IPS-NIHi7 (cell line): ENCODE results near the gene FAM89A.
A peak's percentile ranks its signal among the peaks of the same experiment; 100 is the strongest.
"Not testable (repeated sequence)": the region's sequence is repeated elsewhere in the genome, so short reads cannot be mapped to it uniquely, and the experiment has no call there.

Experiments used
- DNase-seq: peaks from one replicate; pipeline ENCODE4 v3.0.0; 2012; ENCODE audit warnings: mixed read lengths; ENCODE audit errors: extremely low spot score

FAM89A gene

GRCh38 chr1:230994860-230995259, 45.2 kb downstream of the FAM89A start:
- no peak for DNase-seq

DNA sequence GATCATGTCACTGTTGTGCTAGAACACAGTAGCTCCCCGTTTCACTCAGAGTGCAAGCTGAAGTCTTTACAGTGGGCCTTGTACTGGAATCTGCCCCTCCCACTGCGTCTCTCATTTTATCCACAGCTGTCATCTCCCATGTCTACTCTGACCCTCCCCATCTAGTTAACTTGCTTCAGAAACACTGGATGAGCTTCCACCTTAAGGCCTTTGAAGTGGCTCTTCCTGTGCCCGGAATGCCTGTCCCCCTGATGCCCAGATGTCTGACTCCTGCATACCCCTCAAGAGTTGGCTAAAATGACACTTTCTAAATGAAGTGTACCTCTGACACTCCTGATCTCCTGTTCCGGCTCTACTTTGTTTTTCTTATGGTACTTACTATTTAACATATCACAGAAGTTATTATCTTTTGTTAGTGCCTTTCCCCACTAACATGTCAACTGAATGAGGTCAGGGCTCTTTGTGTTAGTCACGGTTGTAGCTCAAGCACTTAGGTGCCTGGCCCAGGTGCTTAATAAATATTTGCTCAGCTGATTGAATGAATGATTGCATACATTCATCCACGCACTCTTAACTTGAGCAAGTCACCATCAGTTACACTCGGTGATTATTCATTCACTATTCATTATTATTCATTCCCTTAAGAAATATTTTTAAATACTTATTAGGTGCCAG, 47.8 kb downstream of the FAM89A start:
- DNase-seq = no peak

- no peak for DNase-seq
These were observed 52.6 kb downstream of the FAM89A start for GRCh38 chr1:230987448-230987847.

DNA sequence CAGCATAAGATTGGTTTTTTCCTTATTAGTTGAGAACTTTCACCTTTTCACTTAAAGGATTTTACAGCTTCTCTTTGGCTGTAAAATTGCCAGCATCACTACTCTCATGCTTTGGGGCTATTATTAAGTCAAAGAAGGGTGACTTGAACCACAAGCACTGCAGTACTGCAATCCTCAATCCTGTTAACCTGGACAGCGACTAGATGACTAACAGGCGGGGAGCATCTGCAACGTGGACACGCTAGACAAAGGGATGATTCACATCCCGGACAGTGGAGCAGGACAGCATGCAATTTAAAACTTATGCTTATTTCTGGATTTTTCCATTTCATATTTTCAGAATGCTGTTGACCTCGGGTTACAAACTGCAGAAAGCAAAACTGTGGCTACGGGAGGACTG, 53.1 kb downstream of the FAM89A start:
- no peak for DNase-seq

DNA sequence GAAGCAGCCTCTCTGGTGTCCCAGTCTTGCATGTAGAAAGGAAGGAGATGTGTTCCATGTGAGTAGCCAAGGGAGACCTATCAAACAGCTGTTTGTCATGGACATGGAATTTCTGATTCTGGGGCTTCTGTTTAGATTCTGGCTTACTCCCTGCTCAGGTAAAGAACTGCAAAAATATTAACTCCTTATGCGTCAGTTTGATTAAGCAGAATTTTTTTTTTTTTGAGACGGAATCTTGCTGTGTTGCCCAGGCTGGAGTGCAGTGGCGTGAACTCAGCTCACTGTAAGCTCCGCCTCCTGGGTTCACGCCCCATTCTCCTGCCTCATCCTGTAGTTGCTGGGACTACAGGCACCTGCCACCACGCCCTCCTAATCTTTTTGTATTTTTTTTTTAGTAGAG, 54.3 kb downstream of the FAM89A start:
- DNase-seq = no peak

GRCh38 chr1:230984622-230985515, 55.2 kb downstream of the FAM89A start:
- DNase-seq = not testable (repeated sequence)

GRCh38 chr1:230983811-230984210, 56.2 kb downstream of the FAM89A start:
- DNase-seq = no peak

- no peak for DNase-seq
These were observed 57.4 kb downstream of the FAM89A start for GRCh38 chr1:230982696-230983095.

GRCh38 chr1:230979952-230980351, 60.1 kb downstream of the FAM89A start:
- DNase-seq = no peak

DNA sequence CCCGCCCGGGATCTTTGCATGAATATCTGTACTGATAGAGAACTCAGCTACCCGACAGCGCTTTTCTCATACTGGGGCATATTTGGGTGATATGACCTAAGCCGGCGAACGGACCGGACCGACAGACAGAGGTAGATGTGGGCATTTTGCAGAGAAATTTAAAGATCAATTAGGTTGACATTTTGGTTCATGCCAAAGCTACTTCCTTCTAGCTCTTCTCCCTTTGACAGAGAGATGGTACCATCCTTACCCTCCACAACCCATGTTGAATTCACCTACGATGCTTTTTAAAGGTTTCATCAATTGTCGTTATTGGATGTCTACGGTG, 60.7 kb downstream of the FAM89A start:
- no peak for DNase-seq

DNA sequence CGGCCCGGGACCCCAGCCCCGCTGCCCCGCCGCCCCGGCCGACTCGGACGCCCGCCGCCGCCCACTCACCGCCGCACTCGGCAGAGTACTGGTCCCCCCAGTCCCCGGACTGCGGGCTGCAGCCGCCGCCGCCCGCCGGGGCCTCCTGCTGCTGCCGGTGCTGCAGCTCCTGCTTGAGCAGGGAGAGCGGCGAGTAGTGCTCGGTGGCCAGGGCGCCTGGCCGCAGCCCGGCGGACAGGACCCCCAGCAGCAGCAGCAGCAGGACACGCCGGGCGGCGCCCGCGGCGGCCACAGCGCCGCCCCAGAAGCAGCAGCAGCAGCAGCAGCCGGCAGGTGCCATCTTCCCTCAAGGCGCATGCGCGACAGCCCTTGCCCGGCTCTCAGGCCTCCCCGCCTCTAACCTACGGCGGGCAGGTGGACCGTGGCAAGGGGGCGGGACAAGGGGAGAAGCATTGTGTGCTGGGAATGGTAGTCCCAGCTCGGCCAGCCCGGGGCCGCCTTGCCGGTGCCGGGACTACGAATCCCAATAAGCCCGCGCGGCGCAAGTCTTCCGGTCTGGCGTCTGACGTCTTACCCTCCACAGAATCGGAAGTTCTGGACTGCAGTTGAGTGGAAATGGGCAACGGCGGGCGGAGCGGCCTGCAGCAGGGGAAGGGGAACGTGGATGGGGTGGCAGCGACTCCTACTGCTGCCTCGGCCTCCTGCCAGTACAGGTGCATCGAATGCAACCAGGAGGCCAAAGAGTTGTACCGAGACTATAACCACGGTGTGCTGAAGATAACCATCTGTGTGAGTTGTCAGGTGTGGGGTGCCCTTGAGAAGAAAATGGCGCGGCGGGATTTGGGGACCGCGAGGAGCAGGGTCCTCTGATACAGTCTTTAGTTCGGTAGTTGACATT, 61.3 kb downstream of the FAM89A start, which contains the start of the genes ARV1 and TTC13:
Gene ARV1 (plus strand): TSS at position 604 of the 898 bp plus-strand sequence. CDS start 12 bp downstream, at position 616.
Gene TTC13 (minus strand): TSS at position 371 of the 898 bp plus-strand sequence. CDS start 31 bp downstream, at position 340.
- DNase-seq = peak; percentile 100

DNA sequence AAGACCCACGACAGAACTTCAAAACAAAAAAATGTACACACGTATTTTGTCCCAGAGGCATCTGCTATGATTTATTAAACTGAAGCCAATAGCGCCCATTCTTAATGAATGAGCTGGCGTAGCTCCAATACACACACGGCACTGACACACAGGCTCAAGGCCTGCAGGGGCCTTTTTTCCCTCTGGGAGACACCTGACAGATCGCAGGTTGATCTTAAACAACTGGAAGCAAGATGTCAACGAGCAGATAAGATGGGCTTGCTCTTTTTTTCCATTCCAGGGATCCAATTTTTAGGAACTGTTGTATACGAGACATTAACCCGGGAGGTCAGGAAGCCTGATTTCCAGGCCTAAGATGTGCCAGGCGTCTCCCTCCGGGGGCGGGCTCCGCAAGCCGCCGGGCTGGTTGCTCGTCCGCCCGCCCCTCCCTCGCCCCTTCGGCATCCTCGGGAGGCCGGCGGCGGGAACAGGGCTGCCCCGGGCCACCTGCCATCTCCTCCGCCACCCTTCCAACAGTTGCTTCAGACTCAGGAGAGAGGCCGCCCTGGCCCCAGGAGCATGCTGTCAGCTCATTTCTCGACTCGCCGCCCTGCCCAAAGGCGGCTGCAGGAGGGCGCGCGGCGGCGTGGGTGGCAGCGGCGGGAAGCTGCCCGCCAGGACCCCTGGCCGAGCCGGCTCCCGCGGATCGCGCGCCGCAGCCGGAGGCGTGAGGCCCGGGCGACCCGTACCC, 62.1 kb downstream of the FAM89A start:
- peak; percentile 53 for DNase-seq

DNA sequence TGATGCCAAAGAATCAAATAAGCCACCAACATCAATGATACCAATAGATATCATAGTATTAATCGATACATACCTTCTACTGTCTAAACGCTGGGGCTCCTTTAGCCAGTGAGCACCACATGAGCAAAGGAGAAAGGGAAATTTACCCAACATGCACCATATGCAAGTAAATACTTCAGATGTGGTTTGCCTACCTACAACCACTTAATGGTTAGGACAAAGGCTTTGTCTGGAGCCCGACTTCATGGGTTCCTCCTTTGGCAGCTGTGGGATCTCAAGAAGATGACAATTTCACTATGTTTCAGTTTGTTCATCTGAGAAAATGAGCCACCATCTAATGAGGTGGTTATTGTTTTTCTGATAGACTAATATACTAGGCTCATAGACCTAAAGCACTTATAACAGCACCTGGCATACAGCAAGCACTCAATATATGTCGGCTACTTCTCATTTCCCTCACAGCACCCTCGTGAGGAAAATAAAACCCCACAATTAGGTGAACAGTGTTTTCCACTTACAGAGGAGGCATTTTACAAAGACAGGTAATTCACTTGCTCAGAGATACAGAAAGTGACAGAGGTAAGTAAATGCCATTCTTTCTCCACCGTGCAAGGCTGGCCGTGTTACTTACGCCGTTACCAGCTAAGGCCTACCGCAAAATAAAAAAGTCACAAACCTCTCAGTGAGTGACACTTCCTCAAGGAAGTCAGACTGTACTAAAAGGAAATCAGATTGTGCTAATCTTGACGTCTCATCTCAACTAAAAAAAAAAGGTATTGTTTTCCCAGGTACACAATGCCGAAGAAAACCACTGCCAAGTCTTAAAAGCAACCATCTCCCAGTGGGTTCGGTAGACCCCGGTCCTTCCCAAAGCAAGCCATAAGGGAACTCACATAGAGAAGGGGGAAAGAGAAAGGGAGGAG, 63.0 kb downstream of the FAM89A start:
- no peak for DNase-seq

- no peak for DNase-seq
These were observed 63.7 kb downstream of the FAM89A start for GRCh38 chr1:230976360-230976759.

GRCh38 chr1:230975636-230976035, 64.4 kb downstream of the FAM89A start:
- DNase-seq = no peak

DNA sequence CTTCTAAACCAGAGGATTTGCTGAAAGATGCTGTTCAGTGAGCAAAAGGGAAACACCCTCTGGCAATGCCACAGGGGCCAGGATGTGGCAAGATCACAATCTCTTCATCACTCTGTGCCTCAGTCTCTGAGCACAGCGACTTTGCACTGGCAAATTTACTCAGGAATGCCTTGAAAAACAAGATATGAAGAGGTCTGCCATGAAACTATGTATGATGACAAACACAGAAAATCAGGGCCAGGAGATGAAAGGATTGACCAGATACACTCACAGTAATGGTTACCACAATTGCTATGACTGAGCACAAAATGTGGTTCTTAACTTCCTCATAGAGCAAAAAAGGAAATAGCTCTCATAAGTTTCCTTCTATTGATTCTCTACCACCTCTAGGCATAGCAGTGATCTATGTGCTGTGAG, 67.2 kb downstream of the FAM89A start:
- no peak for DNase-seq

- DNase-seq = no peak
These were observed 68.3 kb downstream of the FAM89A start for GRCh38 chr1:230971771-230972170.

GRCh38 chr1:230970432-230970831, 69.6 kb downstream of the FAM89A start:
- DNase-seq = no peak
